ENCODE results near the gene GPX2.

- no peak for TF ChIP-seq EZH2 (IDR thresholded peaks at IDR 0.05; ENCODE audit: borderline replicate concordance, low read length)
- TF ChIP-seq CTCF (conservative IDR thresholded peaks at IDR 0.05 in 1 of 2, IDR thresholded peaks at IDR 0.05 in 1 of 2; ENCODE audit: extremely low read depth in 1 of 2, insufficient read depth in 1 of 2, low read depth in 1 of 2, low read length in 2 of 2): no peak
Measured at GRCh38 chr14:64927031-64927430, 15.5 kb downstream of the GPX2 start.
